RWPE2 (cell line): ENCODE measurements around the gene ALAD.

Experiments used
- ATAC-seq: fragments of 200-7000 bp; cut with Tn5 transposase; 3 replicates; pipeline ENCODE4 v1.9.1; 2021; ENCODE audit warnings: low read depth
- DNase-seq: peaks from one replicate; pipeline ENCODE4 v3.0.0-alpha.2; 2020; ENCODE audit warnings: low spot score
- H3K27ac ChIP-seq: fragments of 450-650 bp; 2 replicates; pipeline ENCODE4 v1.5.1; 2017; ENCODE audit warnings: mild to moderate bottlenecking; ENCODE audit not compliant: poor library complexity, severe bottlenecking
- H3K27me3 ChIP-seq: fragments of 250-450 bp; sonication (Bioruptor Pico); 2 replicates; pipeline ENCODE4 v1.5.1; 2021; ENCODE audit warnings: mild to moderate bottlenecking, moderate library complexity; ENCODE audit not compliant: insufficient read depth, poor library complexity, severe bottlenecking
- H3K36me3 ChIP-seq: fragments of 250-450 bp; sonication (Bioruptor Pico); 2 replicates; pipeline ENCODE4 v1.5.1; 2020; ENCODE audit warnings: low read depth, mild to moderate bottlenecking, moderate library complexity
- H3K4me1 ChIP-seq: fragments of 250-450 bp; sonication (Bioruptor Pico); 2 replicates; pipeline ENCODE4 v1.5.1; 2021; ENCODE audit warnings: mild to moderate bottlenecking, moderate library complexity; ENCODE audit not compliant: insufficient read depth, poor library complexity, severe bottlenecking
- H3K4me3 ChIP-seq: fragments of 250-450 bp; sonication (Bioruptor Pico); 2 replicates; pipeline ENCODE4 v1.5.1; 2021; ENCODE audit warnings: mild to moderate bottlenecking, moderate library complexity; ENCODE audit not compliant: severe bottlenecking
- H3K9me3 ChIP-seq: fragments of 250-450 bp; sonication (Bioruptor Pico); 2 replicates; pipeline ENCODE4 v1.5.1; 2021; ENCODE audit warnings: mild to moderate bottlenecking, moderate library complexity; ENCODE audit not compliant: severe bottlenecking
- TF ChIP-seq, protein P1 (sequence below): fragments of 450-650 bp; IDR thresholded peaks from one replicate; pipeline ENCODE4 v1.5.1; 2017; ENCODE audit warnings: mild to moderate bottlenecking, moderate library complexity; ENCODE audit not compliant: poor library complexity, severe bottlenecking

ALAD gene

GRCh38 chr9:113364951-113365350 lies 36.1 kb downstream of the ALAD start:
- DNase-seq, result no peak
- no peak overlapping the region for H3K27ac ChIP-seq
- no peaks in the 10 kb centered on the region for H3K9me3 ChIP-seq
- H3K27me3 ChIP-seq, result no peaks in the 10 kb centered on the region
- H3K36me3 ChIP-seq, result no peaks in the 10 kb centered on the region
- ATAC-seq, result no peak
- no peaks in the 10 kb centered on the region for H3K4me1 ChIP-seq
- H3K4me3 ChIP-seq, result no peak overlapping the region
- TF ChIP-seq, protein P1, sequence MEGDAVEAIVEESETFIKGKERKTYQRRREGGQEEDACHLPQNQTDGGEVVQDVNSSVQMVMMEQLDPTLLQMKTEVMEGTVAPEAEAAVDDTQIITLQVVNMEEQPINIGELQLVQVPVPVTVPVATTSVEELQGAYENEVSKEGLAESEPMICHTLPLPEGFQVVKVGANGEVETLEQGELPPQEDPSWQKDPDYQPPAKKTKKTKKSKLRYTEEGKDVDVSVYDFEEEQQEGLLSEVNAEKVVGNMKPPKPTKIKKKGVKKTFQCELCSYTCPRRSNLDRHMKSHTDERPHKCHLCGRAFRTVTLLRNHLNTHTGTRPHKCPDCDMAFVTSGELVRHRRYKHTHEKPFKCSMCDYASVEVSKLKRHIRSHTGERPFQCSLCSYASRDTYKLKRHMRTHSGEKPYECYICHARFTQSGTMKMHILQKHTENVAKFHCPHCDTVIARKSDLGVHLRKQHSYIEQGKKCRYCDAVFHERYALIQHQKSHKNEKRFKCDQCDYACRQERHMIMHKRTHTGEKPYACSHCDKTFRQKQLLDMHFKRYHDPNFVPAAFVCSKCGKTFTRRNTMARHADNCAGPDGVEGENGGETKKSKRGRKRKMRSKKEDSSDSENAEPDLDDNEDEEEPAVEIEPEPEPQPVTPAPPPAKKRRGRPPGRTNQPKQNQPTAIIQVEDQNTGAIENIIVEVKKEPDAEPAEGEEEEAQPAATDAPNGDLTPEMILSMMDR, result no peak

DNA sequence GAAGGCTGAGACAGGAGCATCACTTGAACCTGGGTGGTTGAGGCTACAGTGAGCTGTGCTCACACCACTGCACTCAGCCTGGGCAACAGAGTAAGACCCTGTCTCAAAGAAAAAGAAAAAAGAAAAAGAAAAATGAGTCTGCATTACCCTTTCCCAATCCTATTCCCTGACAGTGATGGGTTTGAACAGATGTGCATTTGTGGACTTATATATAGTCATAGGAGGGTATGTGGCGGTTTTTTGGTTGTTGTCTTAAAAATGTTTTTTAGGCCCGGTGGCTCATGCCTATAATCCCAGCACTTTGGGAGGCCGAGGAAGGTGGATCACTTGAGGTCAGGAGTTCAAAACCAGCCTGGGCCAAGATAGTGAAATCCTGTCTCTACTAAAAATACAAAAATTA lies 37.7 kb downstream of the ALAD start:
- TF ChIP-seq, protein P1, result no peak

DNA sequence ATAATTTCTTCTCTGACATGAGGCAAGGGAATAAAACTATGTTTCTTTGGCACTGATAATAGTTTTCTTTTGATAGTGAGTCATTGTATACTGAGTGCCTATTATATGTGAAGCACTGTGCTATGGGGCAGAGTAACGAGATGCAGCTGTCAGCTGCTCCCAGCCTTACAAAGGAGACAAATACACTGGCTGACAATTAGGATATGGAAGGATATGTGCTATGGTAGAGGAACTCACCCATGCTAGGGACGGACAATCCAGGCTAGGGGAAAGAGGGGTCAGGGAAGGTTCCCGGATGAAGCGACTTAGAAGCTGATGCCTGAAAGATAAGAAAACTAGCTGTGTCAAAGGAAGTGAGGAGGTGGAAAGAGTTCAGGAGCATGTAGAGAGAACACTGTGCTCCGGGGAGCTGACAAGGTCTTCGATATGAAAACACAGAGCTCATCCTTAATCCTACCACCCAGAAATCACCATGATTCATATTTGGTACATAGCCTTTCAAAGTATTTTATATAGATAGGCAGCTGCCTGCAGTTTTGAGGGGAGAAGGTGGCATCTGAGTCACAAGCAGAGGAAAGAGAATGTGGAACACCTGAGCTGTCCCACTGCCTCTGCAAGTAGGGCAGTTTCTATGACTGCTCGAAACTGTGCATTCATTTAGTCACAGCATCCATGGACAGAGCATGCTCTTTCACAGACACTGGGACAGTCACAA lies 39.6 kb downstream of the ALAD start:
- Histone ChIP-seq H3K36me3 (no peaks in the 10 kb centered on the region), H3K27me3 (no peaks in the 10 kb centered on the region), H3K4me3 (no peak overlapping the region), H3K9me3 (no peaks in the 10 kb centered on the region), H3K27ac (no peak overlapping the region), H3K4me1 (no peaks in the 10 kb centered on the region)
- ATAC-seq (peak; percentile 36; the same call in 2 of the 3 replicates), DNase-seq (no peak)
- TF ChIP-seq, protein P1, result no peak

More for the DNA sequence above, 37.7 kb downstream of the ALAD start:
- no peaks in the 10 kb centered on the region for H3K27me3 ChIP-seq
- no peaks in the 10 kb centered on the region for H3K36me3 ChIP-seq
- H3K9me3 ChIP-seq, result no peaks in the 10 kb centered on the region
- H3K4me3 ChIP-seq, result no peak overlapping the region
- no peak overlapping the region for H3K27ac ChIP-seq
- no peaks in the 10 kb centered on the region for H3K4me1 ChIP-seq
- no peak for ATAC-seq
- DNase-seq, result no peak

- no peak overlapping the region for H3K4me3 ChIP-seq
- no peaks in the 10 kb centered on the region for H3K4me1 ChIP-seq
- no peaks in the 10 kb centered on the region for H3K36me3 ChIP-seq
- H3K9me3 ChIP-seq, result no peaks in the 10 kb centered on the region
- DNase-seq (no peak), ATAC-seq (no peak)
- no peaks in the 10 kb centered on the region for H3K27me3 ChIP-seq
- H3K27ac ChIP-seq, result no peak overlapping the region
- TF ChIP-seq, protein P1, result no peak
Observed at GRCh38 chr9:113360242-113360842, 40.7 kb downstream of the ALAD start.

- TF ChIP-seq, protein P1, result no peak
- Histone ChIP-seq H3K27me3 (no peaks in the 10 kb centered on the region), H3K9me3 (no peaks in the 10 kb centered on the region), H3K4me3 (no peak overlapping the region), H3K4me1 (no peaks in the 10 kb centered on the region), H3K27ac (no peak overlapping the region), H3K36me3 (no peaks in the 10 kb centered on the region)
- ATAC-seq (no peak), DNase-seq (no peak)
Observed at GRCh38 chr9:113359385-113359784, 41.7 kb downstream of the ALAD start.
